ENCODE results near the gene B3GAT1. TPM values are rescaled to one million over a fixed set of nuclear protein-coding genes. Genes with fewer than 3 reads are reported as not detected.

The B3GAT1 gene
- total RNA-seq, 4 donors from 2014 or later = 0.13 to 0.66 (median 0.35) TPM

DNA sequence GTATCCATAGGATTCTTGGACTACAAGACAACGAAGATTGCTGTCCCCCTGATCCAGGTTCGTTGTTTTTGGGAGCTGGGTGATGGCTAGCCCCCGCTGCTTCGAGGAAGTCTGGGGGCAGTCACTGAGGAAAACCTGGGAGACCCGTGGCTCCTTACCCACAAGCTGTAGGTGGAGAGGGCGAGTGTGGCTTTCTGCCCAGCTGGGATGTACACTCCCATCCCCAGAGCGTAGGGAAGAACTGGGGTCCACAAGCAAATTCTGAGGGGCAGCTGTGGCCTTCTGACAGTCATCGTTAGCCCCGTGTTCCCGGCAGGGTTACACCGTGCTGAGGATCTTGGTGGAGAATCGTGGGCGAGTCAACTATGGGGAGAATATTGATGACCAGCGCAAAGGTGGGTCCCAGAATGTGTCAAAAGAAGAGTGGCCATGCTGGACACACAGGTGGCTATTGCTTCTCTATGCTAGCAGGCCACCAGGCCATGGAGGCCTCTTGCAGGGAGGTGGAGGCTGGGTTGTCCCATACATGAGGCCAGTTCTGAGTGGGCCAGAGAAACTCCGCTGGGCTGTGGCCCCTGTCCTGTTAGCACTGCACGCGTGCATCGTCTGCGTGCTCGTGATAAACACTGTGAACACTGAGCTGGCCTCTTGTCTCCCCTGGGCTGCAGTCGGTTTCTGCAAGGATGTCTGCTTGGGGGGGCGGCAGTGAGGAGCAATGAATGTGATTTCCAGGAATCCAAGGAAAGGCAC is 40.4 kb downstream of the B3GAT1 start:
- no peak overlapping the region for H3K4me3 ChIP-seq
- intact Hi-C loops (cut with DNase I) = no loop called here
- no peak overlapping the region for H3K27ac ChIP-seq (replicated peaks in 1 of 4)
- TF ChIP-seq, protein P1, sequence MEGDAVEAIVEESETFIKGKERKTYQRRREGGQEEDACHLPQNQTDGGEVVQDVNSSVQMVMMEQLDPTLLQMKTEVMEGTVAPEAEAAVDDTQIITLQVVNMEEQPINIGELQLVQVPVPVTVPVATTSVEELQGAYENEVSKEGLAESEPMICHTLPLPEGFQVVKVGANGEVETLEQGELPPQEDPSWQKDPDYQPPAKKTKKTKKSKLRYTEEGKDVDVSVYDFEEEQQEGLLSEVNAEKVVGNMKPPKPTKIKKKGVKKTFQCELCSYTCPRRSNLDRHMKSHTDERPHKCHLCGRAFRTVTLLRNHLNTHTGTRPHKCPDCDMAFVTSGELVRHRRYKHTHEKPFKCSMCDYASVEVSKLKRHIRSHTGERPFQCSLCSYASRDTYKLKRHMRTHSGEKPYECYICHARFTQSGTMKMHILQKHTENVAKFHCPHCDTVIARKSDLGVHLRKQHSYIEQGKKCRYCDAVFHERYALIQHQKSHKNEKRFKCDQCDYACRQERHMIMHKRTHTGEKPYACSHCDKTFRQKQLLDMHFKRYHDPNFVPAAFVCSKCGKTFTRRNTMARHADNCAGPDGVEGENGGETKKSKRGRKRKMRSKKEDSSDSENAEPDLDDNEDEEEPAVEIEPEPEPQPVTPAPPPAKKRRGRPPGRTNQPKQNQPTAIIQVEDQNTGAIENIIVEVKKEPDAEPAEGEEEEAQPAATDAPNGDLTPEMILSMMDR (IDR thresholded peaks at IDR 0.05) = no peak
- TF ChIP-seq POLR2AphosphoS5 (IDR thresholded peaks at IDR 0.05) = no peak
- TF ChIP-seq EP300 (IDR thresholded peaks at IDR 0.05) = no peak
- TF ChIP-seq POLR2A (IDR thresholded peaks at IDR 0.05; ENCODE audit: low read depth) = no peak
- 87% methylated on average over 18 of the region's 22 CpGs for WGBS
- no peaks in the 10 kb centered on the region for H3K9me3 ChIP-seq
- no peaks in the 10 kb centered on the region for H3K4me1 ChIP-seq
- no peak for DNase-seq (ENCODE audit: extremely low spot score)
- no peaks in the 10 kb centered on the region for H3K27me3 ChIP-seq
- peaks cover 0 to 20% (median 0%) of the 10 kb centered on the region in 4 donors for H3K36me3 ChIP-seq

DNA sequence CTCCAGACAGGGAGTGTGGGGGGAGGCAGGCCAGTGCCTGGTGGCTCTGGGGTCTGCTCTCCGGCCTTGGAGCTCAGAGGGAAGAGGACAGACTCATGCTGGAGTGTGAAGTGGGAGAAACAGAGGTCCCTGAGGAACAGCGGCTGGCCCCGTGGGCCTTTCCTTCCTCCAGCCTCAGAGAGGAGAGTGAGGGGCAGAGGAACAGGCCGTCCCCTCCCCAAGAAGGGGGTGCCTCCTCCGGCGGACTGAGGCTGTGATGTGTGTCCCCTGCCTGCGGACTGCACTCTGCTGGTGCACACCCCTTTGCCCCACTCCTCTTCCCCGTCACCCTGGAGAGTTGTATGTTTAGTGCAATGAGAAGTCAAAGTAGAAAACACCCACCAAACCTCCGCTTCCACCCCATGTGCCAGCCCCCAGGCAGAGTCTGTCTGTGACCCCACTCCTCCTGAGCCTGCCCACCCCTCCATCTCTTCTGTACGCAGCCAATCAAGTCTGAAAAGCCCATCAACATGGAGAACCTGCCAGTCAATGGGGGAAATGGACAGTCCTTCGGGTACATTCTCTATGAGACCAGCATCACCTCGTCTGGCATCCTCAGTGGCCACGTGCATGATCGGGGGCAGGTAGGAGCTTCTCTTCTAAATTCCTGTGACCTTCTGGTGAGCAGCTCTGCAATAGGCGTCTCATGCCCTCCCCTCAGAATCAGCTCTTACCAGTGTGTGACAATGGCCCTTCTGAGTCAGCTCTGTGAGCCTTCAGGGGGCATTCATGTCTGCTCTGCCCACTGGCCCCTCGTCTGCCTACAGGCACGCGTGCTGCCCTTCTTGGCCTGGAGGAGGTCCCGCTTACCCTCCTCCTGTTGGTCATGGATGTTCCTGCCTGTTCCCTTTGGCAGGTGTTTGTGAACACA is 41.3 kb downstream of the B3GAT1 start:
- no peak for DNase-seq (ENCODE audit: extremely low spot score)
- H3K27ac ChIP-seq (replicated peaks in 1 of 4) = no peak overlapping the region
- H3K27me3 ChIP-seq = no peaks in the 10 kb centered on the region
- TF ChIP-seq, protein P1 (IDR thresholded peaks at IDR 0.05) = no peak
- no peak for TF ChIP-seq EP300 (IDR thresholded peaks at IDR 0.05)
- TF ChIP-seq POLR2AphosphoS5 (IDR thresholded peaks at IDR 0.05) = no peak
- TF ChIP-seq POLR2A (IDR thresholded peaks at IDR 0.05; ENCODE audit: low read depth) = no peak
- peaks cover 0 to 20% (median 0%) of the 10 kb centered on the region in 4 donors for H3K36me3 ChIP-seq
- 89% methylated on average over 13 of the region's 19 CpGs for WGBS
- H3K4me3 ChIP-seq = no peak overlapping the region
- intact Hi-C loops (cut with DNase I) = no loop called here
- H3K4me1 ChIP-seq = no peaks in the 10 kb centered on the region
- H3K9me3 ChIP-seq = no peaks in the 10 kb centered on the region

DNA sequence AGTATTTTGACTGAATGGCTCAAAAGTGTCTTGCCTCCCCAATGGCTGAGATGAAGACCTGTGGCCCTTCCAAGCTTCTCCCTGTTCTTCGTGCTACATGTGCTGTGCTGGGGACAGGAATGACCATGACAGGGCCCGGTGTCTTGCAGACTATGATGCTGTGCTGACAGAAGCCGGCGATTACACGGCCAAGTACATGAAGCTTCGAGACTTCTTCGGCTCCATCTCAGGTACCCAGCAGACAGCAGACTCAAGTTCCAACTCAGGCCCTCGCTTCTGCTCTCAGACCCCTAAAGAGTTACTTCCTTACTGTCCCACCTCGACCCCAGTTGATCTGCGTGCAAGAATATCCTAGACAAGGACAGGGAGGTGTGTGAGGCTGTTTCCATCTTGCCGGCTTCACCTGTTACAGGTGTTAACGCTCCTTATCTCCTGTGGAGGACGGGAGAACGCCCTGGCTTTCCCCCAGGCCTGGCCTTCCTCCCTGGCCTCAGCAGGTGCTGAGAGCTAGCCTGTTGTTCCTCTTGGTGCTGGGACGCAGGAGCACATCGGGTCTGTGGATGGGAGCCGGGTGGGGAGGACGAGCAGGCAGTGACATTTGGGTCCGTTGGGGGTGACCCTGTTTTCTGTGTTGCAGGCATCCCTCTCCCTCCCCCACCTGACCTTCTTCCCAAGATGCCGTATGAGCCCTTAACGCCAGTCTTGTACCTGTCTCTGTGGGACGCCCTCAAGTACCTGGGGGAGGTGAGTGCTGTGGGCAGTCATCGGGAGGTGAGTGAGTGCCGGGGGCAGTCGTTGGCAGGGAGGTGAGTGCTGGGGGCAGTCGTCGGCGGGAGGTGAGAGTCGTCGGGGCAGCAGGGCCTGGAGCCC is 42.2 kb downstream of the B3GAT1 start:
- intact Hi-C loops (cut with DNase I) = no loop called here
- H3K4me3 ChIP-seq = no peak overlapping the region
- H3K27ac ChIP-seq (replicated peaks in 1 of 4) = no peak overlapping the region
- H3K36me3 ChIP-seq = peaks cover 0 to 20% (median 0%) of the 10 kb centered on the region in 4 donors
- TF ChIP-seq POLR2AphosphoS5 (IDR thresholded peaks at IDR 0.05) (no peak), POLR2A (IDR thresholded peaks at IDR 0.05; ENCODE audit: low read depth) (no peak), EP300 (IDR thresholded peaks at IDR 0.05) (no peak)
- TF ChIP-seq, protein P1 (IDR thresholded peaks at IDR 0.05) = no peak
- no peaks in the 10 kb centered on the region for H3K27me3 ChIP-seq
- DNase-seq (ENCODE audit: extremely low spot score) = no peak
- no peaks in the 10 kb centered on the region for H3K9me3 ChIP-seq
- 87% methylated on average over 22 of the region's 30 CpGs for WGBS
- H3K4me1 ChIP-seq = no peaks in the 10 kb centered on the region

DNA sequence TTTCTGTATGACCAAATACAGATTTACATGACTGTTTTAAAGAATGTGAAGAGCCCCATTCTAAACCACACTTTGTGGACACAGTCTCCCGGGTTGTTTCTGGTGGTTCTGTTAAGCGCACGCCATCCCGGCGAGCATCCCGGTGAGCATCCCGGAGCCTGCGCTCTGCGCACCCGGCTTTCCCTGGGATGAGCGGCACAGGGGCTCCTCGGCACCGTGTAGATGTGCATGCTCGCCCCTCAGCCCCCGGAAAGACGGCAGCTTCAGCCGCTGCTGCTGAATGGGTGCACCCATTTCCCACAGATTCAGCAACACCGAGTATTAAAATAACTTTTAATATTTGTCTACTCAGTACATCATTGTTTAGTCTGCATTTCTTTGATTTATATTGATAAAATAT is 44.3 kb downstream of the B3GAT1 start:
- Histone ChIP-seq H3K27ac (replicated peaks in 1 of 4) (no peak overlapping the region), H3K4me3 (no peak overlapping the region), H3K9me3 (no peaks in the 10 kb centered on the region), H3K4me1 (no peaks in the 10 kb centered on the region), H3K27me3 (peaks cover 0 to 9% (median 0%) of the 10 kb centered on the region in 4 donors), H3K36me3 (peaks cover 0 to 20% (median 0%) of the 10 kb centered on the region in 4 donors)
- TF ChIP-seq EP300 (IDR thresholded peaks at IDR 0.05) = no peak
- 90% methylated on average over 18 of the region's 18 CpGs for WGBS
- no peak for DNase-seq (ENCODE audit: extremely low spot score)
- intact Hi-C loops (cut with DNase I) = no loop called here
